Measurements from ENCODE around the gene OGA.

DNA sequence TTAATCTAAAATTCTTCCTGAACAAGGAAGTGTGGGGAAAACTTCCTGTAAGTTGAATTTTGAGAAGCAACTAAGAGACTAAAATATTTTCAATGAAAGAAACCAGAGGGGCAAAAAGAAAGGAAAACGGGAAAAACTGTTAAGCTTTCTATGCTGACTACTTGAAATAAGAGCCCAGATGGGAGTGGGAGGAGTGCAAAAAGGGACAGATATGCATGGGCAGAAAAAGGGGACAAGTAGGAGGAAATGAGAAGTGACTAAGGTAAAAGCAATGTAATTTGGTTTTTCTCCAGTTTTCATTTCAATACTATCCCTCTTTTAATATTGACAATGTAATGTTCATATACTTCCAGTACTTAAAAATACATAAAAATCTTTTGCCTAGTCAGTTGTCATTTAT lies 11.1 kb downstream of the OGA start:
- TF ChIP-seq, protein P1, sequence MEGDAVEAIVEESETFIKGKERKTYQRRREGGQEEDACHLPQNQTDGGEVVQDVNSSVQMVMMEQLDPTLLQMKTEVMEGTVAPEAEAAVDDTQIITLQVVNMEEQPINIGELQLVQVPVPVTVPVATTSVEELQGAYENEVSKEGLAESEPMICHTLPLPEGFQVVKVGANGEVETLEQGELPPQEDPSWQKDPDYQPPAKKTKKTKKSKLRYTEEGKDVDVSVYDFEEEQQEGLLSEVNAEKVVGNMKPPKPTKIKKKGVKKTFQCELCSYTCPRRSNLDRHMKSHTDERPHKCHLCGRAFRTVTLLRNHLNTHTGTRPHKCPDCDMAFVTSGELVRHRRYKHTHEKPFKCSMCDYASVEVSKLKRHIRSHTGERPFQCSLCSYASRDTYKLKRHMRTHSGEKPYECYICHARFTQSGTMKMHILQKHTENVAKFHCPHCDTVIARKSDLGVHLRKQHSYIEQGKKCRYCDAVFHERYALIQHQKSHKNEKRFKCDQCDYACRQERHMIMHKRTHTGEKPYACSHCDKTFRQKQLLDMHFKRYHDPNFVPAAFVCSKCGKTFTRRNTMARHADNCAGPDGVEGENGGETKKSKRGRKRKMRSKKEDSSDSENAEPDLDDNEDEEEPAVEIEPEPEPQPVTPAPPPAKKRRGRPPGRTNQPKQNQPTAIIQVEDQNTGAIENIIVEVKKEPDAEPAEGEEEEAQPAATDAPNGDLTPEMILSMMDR (IDR thresholded peaks at IDR 0.05): no peak
- no peak for TF ChIP-seq POLR2A (IDR thresholded peaks at IDR 0.05)
- TF ChIP-seq POLR2AphosphoS5 (IDR thresholded peaks at IDR 0.05; ENCODE audit: insufficient read depth in 1 of 2, low read depth in 1 of 2): no peak
